H1 (cell line): ENCODE data around the gene ASB13. TPM values are rescaled to one million over a fixed set of nuclear protein-coding genes. Genes with fewer than 3 reads are reported as not detected.

Experiments
- BRCA1 ChIP-seq: IDR thresholded peaks from 2 replicates; pipeline ENCODE4 v1.6.1; 2012; ENCODE audit warnings: low read depth, low read length, improper control_type of control experiment
- HDAC6 ChIP-seq: IDR thresholded peaks from one replicate; pipeline ENCODE4 v1.7.1; 2012; ENCODE audit warnings: low read depth, mild to moderate bottlenecking, inconsistent platforms, low read length, moderate library complexity
- polyA plus RNA-seq, 7 experiments: library from polyadenylated mRNA; depleted of rRNA in 3 of 7; stranded (reverse) in 5 of 7; unstranded in 2 of 7; fragments of >200 nt in 5 of 7; fragments of 200-250 nt in 2 of 7; gene quantifications; 1 replicate in 5 of 7; 2 replicates in 1 of 7; 4 replicates in 1 of 7; pipeline versions ENCODE4 v1.2.1 to v1.2.3, GENCODE V29; 2011 to 2013; ENCODE audit warnings: missing spikeins in 2 of 7, mixed read lengths in 2 of 7
- total RNA-seq: library from RNA; stranded (reverse); fragmentation: NEBNext Ultra II Directional; extraction: Animal tissue kit (Norgen Biotek cat#: 25700); gene quantifications from 2 replicates; pipeline ENCODE4 v1.2.1, GENCODE V29; 2021

The ASB13 gene
- total and polyA plus RNA-seq, 2 of the 8 experiments (the other 6 are each of a cell fraction or from before 2014, with no cell fraction given) = 12.3 to 20.2 TPM

- TF ChIP-seq BRCA1 (no peak), HDAC6 (no peak)
- TF ChIP-seq, all 59 proteins: peak for 0
These were observed 21.0 kb downstream of the ASB13 start (continued) for GRCh38 chr10:5645375-5645774.
